Mesendoderm (in vitro differentiated cells): ENCODE data around the gene GNAZ.

Source experiments
- DNase-seq: peaks from one replicate; pipeline ENCODE4 v3.0.0; 2013
- H2AK5ac ChIP-seq: 2 replicates; pipeline ENCODE4 v1.6.1; 2013; ENCODE audit warnings: low read length, inconsistent platforms
- H2BK120ac ChIP-seq: 2 replicates; pipeline ENCODE4 v1.6.1; 2013; ENCODE audit warnings: low read depth, mild to moderate bottlenecking, low read length, moderate library complexity, mixed read lengths
- H2BK15ac ChIP-seq: replicated peaks from 2 replicates; pipeline ENCODE4 v1.6.1; 2013; ENCODE audit warnings: low read depth, mild to moderate bottlenecking, moderate library complexity
- H2BK5ac ChIP-seq: 2 replicates; pipeline ENCODE4 v1.6.1; 2013; ENCODE audit warnings: low read length, inconsistent platforms
- H3K18ac ChIP-seq: 2 replicates; pipeline ENCODE4 v1.6.1; 2013; ENCODE audit warnings: mild to moderate bottlenecking, low read length, mixed read lengths
- H3K23ac ChIP-seq: one replicate; pipeline ENCODE4 v1.6.1; 2013; ENCODE audit warnings: low read length
- H3K27ac ChIP-seq: 2 replicates; pipeline ENCODE4 v1.5.1; 2013; ENCODE audit warnings: low read depth, mild to moderate bottlenecking, inconsistent platforms, low read length, moderate library complexity
- H3K27me3 ChIP-seq: 2 replicates; pipeline ENCODE4 v1.6.1; 2013; ENCODE audit warnings: low read length, control low read depth, mild to moderate bottlenecking, inconsistent platforms; ENCODE audit not compliant: insufficient read depth, poor library complexity
- H3K36me3 ChIP-seq: 2 replicates; pipeline ENCODE4 v1.6.1; 2013; ENCODE audit warnings: low read length, inconsistent platforms; ENCODE audit not compliant: control insufficient read depth, insufficient read depth
- H3K4ac ChIP-seq: one replicate; pipeline ENCODE4 v1.6.1; 2013; ENCODE audit warnings: low read depth, mild to moderate bottlenecking, low read length, moderate library complexity
- H3K4me1 ChIP-seq: 2 replicates; pipeline ENCODE4 v1.6.1; 2013; ENCODE audit warnings: low read depth, low read length, inconsistent platforms; ENCODE audit not compliant: control insufficient read depth
- H3K4me2 ChIP-seq: 2 replicates; pipeline ENCODE4 v1.6.1; 2013; ENCODE audit warnings: low read length
- H3K4me3 ChIP-seq: 2 replicates; pipeline ENCODE4 v1.5.1; 2013; ENCODE audit warnings: mild to moderate bottlenecking, low read length
- H3K56ac ChIP-seq: one replicate; pipeline ENCODE4 v1.6.1; 2013; ENCODE audit warnings: low read length
- H3K79me1 ChIP-seq: 2 replicates; pipeline ENCODE4 v1.6.1; 2013; ENCODE audit warnings: low read length, inconsistent platforms
- H3K79me2 ChIP-seq: 2 replicates; pipeline ENCODE4 v1.6.1; 2013; ENCODE audit warnings: mild to moderate bottlenecking, low read length; ENCODE audit not compliant: control insufficient read depth, insufficient read depth
- H3K9ac ChIP-seq: 2 replicates; pipeline ENCODE4 v1.6.1; 2013; ENCODE audit warnings: low read length, inconsistent platforms
- H4K5ac ChIP-seq: one replicate; pipeline ENCODE4 v1.6.1; 2013; ENCODE audit warnings: low read length
- H4K8ac ChIP-seq: one replicate; pipeline ENCODE4 v1.6.1; 2013; ENCODE audit warnings: low read depth, mild to moderate bottlenecking, control low read depth, low read length, moderate library complexity
- WGBS: extraction: QIAGEN DNeasy Blood & Tissue Kit; methylation state at CpG from one replicate; pipeline ENCODE4 v1.1.7; 2013; ENCODE audit warnings: low lambda C conversion rate, missing lambda C conversion rate; ENCODE audit not compliant: insufficient coverage; ENCODE audit errors: extremely low coverage; 5-methylcytosine and 5-hydroxymethylcytosine counted together

Gene GNAZ

DNA sequence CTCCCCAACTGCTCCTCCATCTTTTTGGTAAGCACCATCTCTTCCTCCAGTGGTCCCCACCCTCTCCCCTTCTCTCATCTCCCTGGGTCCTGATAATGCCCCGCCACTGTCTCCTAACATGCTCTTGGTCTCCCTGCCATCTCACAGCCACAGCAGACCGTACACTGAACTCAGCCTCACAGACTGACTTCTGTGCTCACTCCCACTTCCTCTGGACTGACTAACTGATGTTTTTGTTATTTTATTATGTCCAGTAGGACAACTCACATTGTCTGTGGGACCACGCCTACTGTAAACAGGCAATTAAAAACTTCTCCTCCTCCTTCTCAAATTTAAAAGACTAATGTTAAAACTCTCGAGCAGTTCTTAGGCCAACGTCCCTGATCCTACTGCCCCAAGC lies 2.6 kb upstream of the GNAZ start:
- peaks cover 2% of the 10 kb centered on the region for H3K79me1 ChIP-seq
- DNase-seq, result no peak
- H3K27ac ChIP-seq, result no peak overlapping the region
- no peak overlapping the region for H3K18ac ChIP-seq
- H3K56ac ChIP-seq, result no peak overlapping the region
- H3K4me2 ChIP-seq, result no peak overlapping the region
- H3K4me3 ChIP-seq, result no peak overlapping the region
- no CpG with 5 or more reads among the region's 5 CpGs for WGBS
- no peaks in the 10 kb centered on the region for H3K79me2 ChIP-seq
- no peak overlapping the region for H3K23ac ChIP-seq
- no peak overlapping the region for H2AK5ac ChIP-seq
- no peak overlapping the region for H3K9ac ChIP-seq
- no peak overlapping the region for H3K4ac ChIP-seq
- H4K5ac ChIP-seq, result no peak overlapping the region
- H3K27me3 ChIP-seq, result peaks cover 6% of the 10 kb centered on the region
- no peak overlapping the region for H4K8ac ChIP-seq
- no peak overlapping the region for H2BK5ac ChIP-seq
- H2BK15ac ChIP-seq, result no peak overlapping the region
- H3K4me1 ChIP-seq, result no peaks in the 10 kb centered on the region
- no peaks in the 10 kb centered on the region for H3K36me3 ChIP-seq
- no peak overlapping the region for H2BK120ac ChIP-seq

DNA sequence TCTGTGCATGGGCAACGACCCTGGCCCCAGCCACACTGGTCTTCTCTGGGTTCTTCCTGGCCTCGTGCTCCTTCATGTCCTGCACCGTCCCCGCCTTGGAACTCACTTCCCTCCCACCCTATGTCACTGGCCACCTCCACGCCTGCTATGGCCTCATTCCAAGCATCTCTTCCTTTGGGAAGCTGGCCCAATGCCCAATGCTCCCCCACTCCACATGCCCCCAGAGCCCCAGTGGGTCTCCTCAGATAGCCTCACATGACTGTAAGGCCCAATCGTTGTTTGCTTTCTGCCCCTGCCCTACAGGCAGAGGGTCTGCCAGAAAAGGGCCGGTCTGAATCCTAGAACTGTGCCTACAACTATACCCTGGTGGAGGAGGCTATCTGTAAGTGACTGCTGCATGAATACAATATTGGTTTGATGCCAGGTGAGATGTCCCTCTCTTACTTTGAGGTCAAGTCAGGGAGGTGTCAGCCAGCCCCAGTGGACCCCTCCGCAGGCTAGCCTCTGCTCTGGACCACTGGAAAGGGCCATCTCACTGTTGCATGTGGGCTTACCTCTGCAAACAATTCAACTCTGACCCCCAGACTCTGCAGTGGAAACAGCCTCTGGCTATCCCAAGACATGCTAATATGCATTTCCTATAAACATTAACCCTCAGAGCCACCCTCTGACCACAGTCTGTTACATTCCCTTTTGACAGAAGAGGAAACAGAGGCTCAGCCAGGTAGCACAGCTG lies 2.1 kb upstream of the GNAZ start:
- Histone ChIP-seq H2BK15ac (no peak overlapping the region), H3K4me2 (no peak overlapping the region), H3K4me1 (no peaks in the 10 kb centered on the region), H2BK120ac (no peak overlapping the region), H4K8ac (no peak overlapping the region), H2AK5ac (no peak overlapping the region), H3K79me1 (peaks cover 2% of the 10 kb centered on the region), H3K18ac (no peak overlapping the region), H3K36me3 (no peaks in the 10 kb centered on the region), H3K4me3 (no peak overlapping the region), H3K79me2 (no peaks in the 10 kb centered on the region), H3K4ac (no peak overlapping the region), H3K9ac (no peak overlapping the region), H3K23ac (no peak overlapping the region), H3K56ac (no peak overlapping the region), H2BK5ac (no peak overlapping the region), H3K27ac (no peak overlapping the region), H3K27me3 (peaks cover 6% of the 10 kb centered on the region), H4K5ac (no peak overlapping the region)
- no peak for DNase-seq
- WGBS, result no CpG with 5 or more reads among the region's 8 CpGs

DNA sequence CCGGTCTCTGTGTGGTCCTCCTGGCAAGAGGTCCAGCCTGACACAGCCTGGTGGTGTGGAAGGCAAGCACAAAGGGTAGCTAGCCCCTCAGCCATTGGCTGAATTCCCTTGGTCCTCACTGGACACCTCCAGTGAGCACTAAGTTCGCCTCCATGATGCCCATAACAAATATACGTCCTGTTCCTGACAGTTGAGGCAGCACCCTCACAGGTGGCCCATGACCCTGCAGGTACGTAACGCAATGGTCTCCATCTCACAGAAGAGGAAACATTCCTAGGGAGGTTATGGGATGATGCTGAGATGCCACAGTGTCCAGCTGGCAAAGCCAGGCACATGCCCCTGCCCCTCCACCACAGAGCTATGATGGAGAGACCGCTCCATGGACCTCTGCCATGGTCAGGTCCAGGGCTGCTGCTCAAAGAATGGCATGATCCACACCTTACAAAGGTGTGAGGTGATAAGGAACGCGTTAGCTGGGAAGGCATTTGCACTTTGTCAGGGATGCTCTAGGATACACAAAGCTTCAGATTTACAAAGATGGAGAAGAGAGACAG lies 1.4 kb upstream of the GNAZ start:
- Histone ChIP-seq H3K79me2 (no peaks in the 10 kb centered on the region), H2BK120ac (no peak overlapping the region), H3K18ac (no peak overlapping the region), H3K4me3 (no peak overlapping the region), H4K8ac (no peak overlapping the region), H3K36me3 (no peaks in the 10 kb centered on the region), H3K27me3 (peaks cover 6% of the 10 kb centered on the region), H3K9ac (no peak overlapping the region), H3K4ac (no peak overlapping the region), H3K56ac (no peak overlapping the region), H4K5ac (no peak overlapping the region), H3K23ac (no peak overlapping the region), H3K4me1 (no peaks in the 10 kb centered on the region), H2AK5ac (no peak overlapping the region), H3K79me1 (peaks cover 2% of the 10 kb centered on the region), H2BK15ac (no peak overlapping the region), H3K27ac (no peak overlapping the region), H2BK5ac (no peak overlapping the region), H3K4me2 (no peak overlapping the region)
- peak; percentile 39 for DNase-seq
- no CpG with 5 or more reads among the region's 8 CpGs for whole genome bisulfite sequencing

DNA sequence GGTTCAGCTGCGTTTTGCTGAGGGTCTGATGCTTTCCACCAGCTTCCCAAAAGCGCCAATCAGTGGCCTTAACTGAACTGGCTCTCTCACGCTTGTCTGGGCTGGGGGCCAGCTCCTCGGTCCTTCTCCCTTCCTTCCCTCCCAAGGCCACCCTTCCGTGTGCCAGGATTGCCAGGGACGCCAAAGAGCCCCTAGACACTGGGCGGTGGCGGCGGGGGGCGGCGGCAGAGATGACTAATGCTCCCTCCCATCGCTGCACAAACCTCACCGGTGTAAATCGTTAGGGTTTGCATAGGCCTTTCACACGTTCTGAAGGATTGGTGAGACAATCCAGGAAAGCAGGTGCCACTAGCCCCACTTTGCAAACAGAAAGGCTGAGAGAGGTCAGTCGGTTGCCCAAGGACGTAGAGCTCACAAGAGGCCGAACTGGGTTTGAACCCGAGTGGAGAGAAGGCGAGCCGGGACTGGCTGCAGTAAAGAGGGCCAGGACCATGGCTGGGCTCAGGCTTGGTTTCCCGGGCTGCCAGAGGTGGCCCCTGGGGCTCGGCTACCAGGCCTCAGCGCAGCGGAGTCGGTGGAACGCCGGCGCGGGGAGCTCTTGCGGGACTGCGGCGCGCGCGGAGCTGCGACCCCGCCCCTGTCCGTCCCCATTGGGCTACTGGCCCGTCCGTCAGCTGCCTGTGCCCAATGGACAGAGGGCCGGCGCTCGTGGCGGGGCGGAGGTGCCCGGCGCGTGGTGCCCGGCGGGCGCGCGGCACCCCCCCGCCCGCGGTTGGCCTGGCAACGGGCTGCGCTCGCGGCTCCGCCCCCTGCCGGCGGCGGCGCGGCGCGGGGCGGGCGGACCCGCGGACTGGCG lies 589 bp upstream of the GNAZ start:
- H3K27ac ChIP-seq, result no peak overlapping the region
- H3K23ac ChIP-seq, result no peak overlapping the region
- H2AK5ac ChIP-seq, result no peak overlapping the region
- no peak overlapping the region for H2BK15ac ChIP-seq
- no peak overlapping the region for H2BK5ac ChIP-seq
- H3K4me1 ChIP-seq, result no peaks in the 10 kb centered on the region
- WGBS, result no CpG with 5 or more reads among the region's 74 CpGs
- no peaks in the 10 kb centered on the region for H3K79me2 ChIP-seq
- no peak overlapping the region for H4K5ac ChIP-seq
- H2BK120ac ChIP-seq, result no peak overlapping the region
- DNase-seq, result peak; percentile 89
- peak overlapping the region; percentile 62 for H3K9ac ChIP-seq
- H3K18ac ChIP-seq, result no peak overlapping the region
- H3K27me3 ChIP-seq, result peaks cover 6% of the 10 kb centered on the region
- H3K4me3 ChIP-seq, result peak overlapping the region; percentile 19
- H3K36me3 ChIP-seq, result no peaks in the 10 kb centered on the region
- peak overlapping the region; percentile 74 for H3K56ac ChIP-seq
- peak overlapping the region; percentile 75 for H3K4me2 ChIP-seq
- no peak overlapping the region for H3K4ac ChIP-seq
- H4K8ac ChIP-seq, result no peak overlapping the region
- H3K79me1 ChIP-seq, result peaks cover 2% of the 10 kb centered on the region

DNA sequence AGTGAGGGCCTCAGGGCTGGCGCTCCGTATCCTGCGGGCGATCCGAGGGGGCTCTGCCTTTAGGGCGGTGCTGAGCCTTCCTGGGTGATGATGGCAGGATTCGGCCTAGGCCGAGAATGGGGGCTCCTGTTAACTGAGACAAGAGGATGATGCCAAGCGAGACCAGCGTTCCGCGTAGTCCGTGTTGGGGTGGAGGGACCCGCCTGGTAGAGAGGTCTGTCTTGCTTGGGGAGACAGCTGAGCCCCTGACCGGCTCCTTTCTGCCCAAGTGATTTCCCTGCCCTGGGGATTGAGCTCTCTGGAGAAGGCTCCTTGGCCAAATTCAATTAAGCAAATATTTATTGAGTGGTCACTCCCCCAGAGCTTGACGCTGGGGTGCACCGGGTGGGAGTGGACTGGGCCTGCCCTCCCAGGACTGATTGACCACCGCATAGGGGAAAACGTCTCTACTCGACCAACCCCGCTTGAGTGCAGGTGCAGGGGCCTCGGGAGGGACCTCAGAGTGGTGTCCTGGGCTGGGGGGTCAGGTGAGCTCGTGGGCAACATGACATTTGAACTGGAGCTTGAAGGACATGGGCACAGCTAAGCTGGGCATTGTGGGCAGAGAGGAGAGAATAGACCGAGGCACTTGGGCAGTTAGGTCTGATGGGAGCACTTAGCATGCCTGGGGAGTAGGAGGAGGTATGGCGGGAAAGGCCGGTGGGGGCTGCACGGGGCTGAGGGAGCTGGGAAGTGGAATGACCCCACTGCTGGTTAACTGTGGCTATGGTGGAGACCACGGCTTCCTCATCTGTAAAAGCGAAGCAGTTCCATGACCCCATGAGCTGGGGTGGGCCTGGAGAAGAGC lies 1.1 kb downstream of the GNAZ start:
- Histone ChIP-seq H3K56ac (peak overlapping the region; percentile 44), H3K27ac (no peak overlapping the region), H2BK5ac (no peak overlapping the region), H3K18ac (no peak overlapping the region), H3K79me1 (peaks cover 2% of the 10 kb centered on the region), H3K9ac (peak overlapping the region; percentile 62), H3K4ac (no peak overlapping the region), H3K4me3 (peak overlapping the region; percentile 21), H4K8ac (no peak overlapping the region), H3K4me2 (peak overlapping the region; percentile 49), H3K23ac (no peak overlapping the region), H2BK120ac (no peak overlapping the region), H2AK5ac (no peak overlapping the region), H4K5ac (no peak overlapping the region), H3K27me3 (peaks cover 6% of the 10 kb centered on the region), H3K79me2 (no peaks in the 10 kb centered on the region), H2BK15ac (no peak overlapping the region), H3K4me1 (no peaks in the 10 kb centered on the region), H3K36me3 (no peaks in the 10 kb centered on the region)
- no CpG with 5 or more reads among the region's 29 CpGs for WGBS
- DNase-seq, result no peak
